ENCODE results near the gene ZFP90.

The ZFP90 gene

GRCh38 chr16:68590201-68590994 is 51.3 kb downstream of the ZFP90 start:
- TF ChIP-seq, protein P1, sequence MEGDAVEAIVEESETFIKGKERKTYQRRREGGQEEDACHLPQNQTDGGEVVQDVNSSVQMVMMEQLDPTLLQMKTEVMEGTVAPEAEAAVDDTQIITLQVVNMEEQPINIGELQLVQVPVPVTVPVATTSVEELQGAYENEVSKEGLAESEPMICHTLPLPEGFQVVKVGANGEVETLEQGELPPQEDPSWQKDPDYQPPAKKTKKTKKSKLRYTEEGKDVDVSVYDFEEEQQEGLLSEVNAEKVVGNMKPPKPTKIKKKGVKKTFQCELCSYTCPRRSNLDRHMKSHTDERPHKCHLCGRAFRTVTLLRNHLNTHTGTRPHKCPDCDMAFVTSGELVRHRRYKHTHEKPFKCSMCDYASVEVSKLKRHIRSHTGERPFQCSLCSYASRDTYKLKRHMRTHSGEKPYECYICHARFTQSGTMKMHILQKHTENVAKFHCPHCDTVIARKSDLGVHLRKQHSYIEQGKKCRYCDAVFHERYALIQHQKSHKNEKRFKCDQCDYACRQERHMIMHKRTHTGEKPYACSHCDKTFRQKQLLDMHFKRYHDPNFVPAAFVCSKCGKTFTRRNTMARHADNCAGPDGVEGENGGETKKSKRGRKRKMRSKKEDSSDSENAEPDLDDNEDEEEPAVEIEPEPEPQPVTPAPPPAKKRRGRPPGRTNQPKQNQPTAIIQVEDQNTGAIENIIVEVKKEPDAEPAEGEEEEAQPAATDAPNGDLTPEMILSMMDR (IDR thresholded peaks at IDR 0.05; ENCODE audit: low read depth, low read length), result peak; percentile 55
- DNase-seq (ENCODE audit: extremely low read depth, low read depth), result peak; percentile 0

DNA sequence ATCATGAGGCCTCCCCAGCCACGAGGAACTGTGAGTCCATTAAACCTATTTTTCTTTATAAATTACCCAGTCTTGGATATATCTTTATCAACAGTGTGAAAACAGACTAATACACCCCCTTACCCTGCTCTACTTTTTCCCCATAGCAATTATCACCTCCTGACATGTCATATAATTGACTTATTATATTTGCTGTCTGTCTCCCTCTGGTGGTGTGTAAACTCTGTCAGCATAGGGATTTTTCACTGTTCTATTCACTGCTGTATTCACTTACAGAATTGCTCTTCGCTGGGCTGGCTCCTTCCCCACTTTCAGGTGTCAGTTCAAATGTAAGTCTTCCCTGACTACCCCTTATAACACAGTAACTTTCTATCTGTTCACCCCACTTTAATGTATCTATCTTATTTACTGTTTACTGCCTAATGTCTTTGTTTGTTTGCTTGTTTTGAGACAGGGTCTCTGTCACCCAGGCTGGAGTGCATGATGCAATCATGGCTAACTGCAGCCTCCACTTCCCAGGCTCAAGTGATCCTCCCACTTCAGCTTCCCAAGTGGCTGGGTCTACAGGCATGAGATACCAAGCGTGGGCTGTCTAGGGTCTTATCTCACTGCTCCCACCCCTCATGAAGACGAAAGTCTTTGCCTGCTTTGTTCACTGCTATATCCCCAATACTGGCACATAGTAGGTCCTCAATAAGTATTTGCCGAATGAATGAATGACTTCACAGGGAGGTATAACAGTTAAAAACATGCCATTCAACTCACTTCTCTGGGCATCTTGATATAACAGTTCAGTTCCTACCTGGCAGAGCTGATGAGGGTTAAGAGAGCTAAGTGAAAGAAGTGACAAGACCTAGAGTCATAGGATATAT is 53.6 kb downstream of the ZFP90 start:
- TF ChIP-seq, protein P1 (IDR thresholded peaks at IDR 0.05; ENCODE audit: low read depth, low read length), result peak; percentile 3; the same call in 1 of the 2 replicates
- DNase-seq (ENCODE audit: extremely low read depth, low read depth), result no peak

- DNase-seq (ENCODE audit: extremely low read depth, low read depth), result no peak
- TF ChIP-seq, protein P1 (IDR thresholded peaks at IDR 0.05; ENCODE audit: low read depth, low read length), result no peak
Measured at GRCh38 chr16:68596266-68596665, 57.2 kb downstream of the ZFP90 start.

DNA sequence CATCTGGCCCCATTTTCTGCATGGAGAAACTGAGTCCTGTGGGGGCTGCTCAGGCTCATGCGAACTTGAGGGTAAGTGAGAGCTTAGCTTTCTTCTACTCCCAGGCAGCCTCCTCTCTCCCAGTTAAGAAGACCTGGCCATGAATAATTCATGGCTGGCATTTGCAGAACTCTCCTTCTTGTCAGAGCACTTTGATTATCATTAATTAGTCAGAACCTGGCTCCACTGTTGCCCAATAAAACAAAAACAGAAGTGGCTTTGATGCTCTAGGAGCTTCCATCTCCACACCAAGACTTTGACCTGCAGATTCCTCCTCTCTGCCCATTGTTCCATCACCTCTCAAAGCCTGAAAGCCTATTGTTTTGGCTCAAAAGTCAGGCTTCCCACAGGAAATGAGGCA is 60.5 kb downstream of the ZFP90 start:
- TF ChIP-seq, protein P1 (IDR thresholded peaks at IDR 0.05; ENCODE audit: low read depth, low read length), result no peak
- DNase-seq (ENCODE audit: extremely low read depth, low read depth), result no peak

GRCh38 chr16:68605746-68606145 is 66.7 kb downstream of the ZFP90 start:
- TF ChIP-seq, protein P1 (IDR thresholded peaks at IDR 0.05; ENCODE audit: low read depth, low read length), result no peak
- DNase-seq (ENCODE audit: extremely low read depth, low read depth), result no peak

GRCh38 chr16:68607443-68607842 is 68.4 kb downstream of the ZFP90 start:
- TF ChIP-seq, protein P1 (IDR thresholded peaks at IDR 0.05; ENCODE audit: low read depth, low read length), result no peak
- DNase-seq (ENCODE audit: extremely low read depth, low read depth), result no peak

DNA sequence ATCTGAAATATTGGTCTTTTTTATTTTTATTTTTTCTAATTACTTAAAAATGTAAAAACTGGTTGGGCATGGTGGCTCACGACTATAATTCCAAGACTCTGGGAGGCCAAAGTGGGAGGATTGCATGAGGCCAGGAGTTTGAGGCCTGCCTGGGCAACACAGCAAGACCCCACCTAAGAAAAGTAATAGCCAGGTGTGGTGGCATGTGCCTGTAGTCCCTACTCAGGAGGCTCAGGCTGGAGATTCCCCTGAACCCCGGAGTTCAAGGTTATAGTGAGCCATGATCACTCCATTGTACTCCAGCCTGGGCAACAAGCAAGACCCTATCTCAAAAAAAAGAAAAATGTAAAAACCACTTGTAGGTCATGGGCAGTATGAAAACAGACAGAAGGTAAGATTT is 69.2 kb downstream of the ZFP90 start:
- no peak for DNase-seq (ENCODE audit: extremely low read depth, low read depth)

More for the DNA sequence above, 69.2 kb downstream of the ZFP90 start:
- TF ChIP-seq, protein P1 (IDR thresholded peaks at IDR 0.05; ENCODE audit: low read depth, low read length), result no peak
